HCT116 (cell line): ENCODE measurements around the gene PNISR. TPM values are rescaled to one million over a fixed set of nuclear protein-coding genes. Genes with fewer than 3 reads are reported as not detected.
A peak's percentile ranks its signal among the peaks of the same experiment; 100 is the strongest.

ENCODE experiments used
- ATAC-seq: fragments of 200-7000 bp; cut with Tn5 transposase; 2 replicates; pipeline ENCODE4 v1.9.1; 2020; ENCODE audit warnings: mild to moderate bottlenecking, moderate library complexity
- BruUV-seq: library from RNA; stranded (reverse); fragments of 400-500 nt; replicated peaks from 2 replicates; lab custom pipeline; 2021; lab: Mats Ljungman, UMichigan
- CTCF ChIA-PET: fragments of 300-600 bp; sonication (Branson Sonifier 250); formaldehyde crosslinking; loops from one replicate; lab custom pipeline; 2021; ENCODE audit warnings: antibody characterized with exemption; lab: Charles Lee
- POLR2A ChIA-PET: fragments of 300-600, 350-600 bp; sonication (Branson Sonifier 250); formaldehyde crosslinking; loops from one replicate; lab custom pipeline; 2021; ENCODE audit warnings: antibody characterized with exemption; lab: Charles Lee
- RAD21 ChIA-PET, 2 experiments: fragments of 300-600 bp; sonication (Branson Sonifier 250); formaldehyde crosslinking; loops; one replicate each; lab custom pipeline; 2023; ENCODE audit warnings: low total read pairs in 2 of 2; ENCODE audit not compliant: uncharacterized antibody in 2 of 2, unreplicated experiment in 2 of 2, low non-redundant PET in 1 of 2; lab: Charles Lee
- DNase-seq: peaks from one replicate; pipeline ENCODE4 v3.0.0-alpha.2; 2010; ENCODE audit warnings: low read depth, low spot score
- H2AFZ ChIP-seq: fragments of 200-600 bp; shearing (Covaris generic), sonication (generic); 2 replicates; pipeline ENCODE4 v1.6.1; 2017; ENCODE audit warnings: low read depth, mixed run types, mixed read lengths, antibody characterized with exemption, low read length; ENCODE audit not compliant: poor library complexity, severe bottlenecking
- H3K27ac ChIP-seq: 2 replicates; pipeline ENCODE4 v1.5.1; 2012; ENCODE audit warnings: low read depth, low read length
- H3K27me3 ChIP-seq: fragments of 200-600 bp; sonication (generic); 2 replicates; pipeline ENCODE4 v1.6.1; 2016; ENCODE audit warnings: mixed run types, low read length, mixed read lengths; ENCODE audit not compliant: insufficient read depth
- H3K36me3 ChIP-seq, 2 experiments: fragments of 200-500 bp in 1 of 2; fragments of 200-600 bp in 1 of 2; sonication (Bioruptor generic) in 1 of 2; sonication (generic) in 1 of 2; 2 replicates each; pipeline versions ENCODE4 v1.5.1 to v1.6.1; 2014 to 2016; ENCODE audit warnings: low read length in 2 of 2, inconsistent platforms in 1 of 2, mixed read lengths in 1 of 2, mixed run types in 1 of 2; ENCODE audit not compliant: insufficient read depth in 2 of 2, control insufficient read depth in 1 of 2
- H3K4me1 ChIP-seq, 2 experiments: fragments of 200-600 bp in 1 of 2; sonication (generic) in 1 of 2; 2 replicates each; pipeline versions ENCODE4 v1.5.1 to v1.6.1; 2012 to 2017; ENCODE audit warnings: low read length in 2 of 2, inconsistent platforms in 1 of 2, mild to moderate bottlenecking in 1 of 2, mixed read lengths in 1 of 2, mixed run types in 1 of 2, moderate library complexity in 1 of 2; ENCODE audit not compliant: insufficient read depth in 2 of 2, control insufficient read depth in 1 of 2
- H3K4me2 ChIP-seq: fragments of 200-600 bp; sonication (generic); 2 replicates; pipeline ENCODE4 v1.6.1; 2017; ENCODE audit warnings: mixed run types, low read length, mixed read lengths
- H3K4me3 ChIP-seq, 2 experiments: fragments of 200-600 bp in 1 of 2; sonication (generic) in 1 of 2; replicated peaks in 1 of 2; 2 replicates each; pipeline ENCODE4 v1.5.1; 2011 to 2016; ENCODE audit warnings: low read length in 2 of 2, control low read depth in 1 of 2, low read depth in 1 of 2, mild to moderate bottlenecking in 1 of 2, mixed read lengths in 1 of 2, mixed run types in 1 of 2
- H3K79me2 ChIP-seq: fragments of 200-600 bp; sonication (generic); 2 replicates; pipeline ENCODE4 v1.6.1; 2017; ENCODE audit warnings: mild to moderate bottlenecking, mixed run types, low read length, moderate library complexity, mixed read lengths; ENCODE audit not compliant: insufficient read depth
- H3K9ac ChIP-seq: fragments of 200-600 bp; sonication (generic); 2 replicates; pipeline ENCODE4 v1.6.1; 2016; ENCODE audit warnings: low read length, mixed read lengths
- H3K9me2 ChIP-seq: fragments of 200-600 bp; sonication (generic), shearing (Covaris generic); 2 replicates; pipeline ENCODE4 v1.6.1; 2017; ENCODE audit warnings: mixed run types, mild to moderate bottlenecking, moderate library complexity; ENCODE audit not compliant: insufficient read depth
- H3K9me3 ChIP-seq, 2 experiments: fragments of 200-500 bp in 1 of 2; fragments of 200-600 bp in 1 of 2; sonication (Bioruptor generic) in 1 of 2; sonication (generic) in 1 of 2; 2 replicates each; pipeline ENCODE4 v1.6.1; 2014 to 2017; ENCODE audit warnings: low read length in 2 of 2, mixed read lengths in 2 of 2, inconsistent platforms in 1 of 2, low read depth in 1 of 2, mild to moderate bottlenecking in 1 of 2, mixed run types in 1 of 2, moderate library complexity in 1 of 2; ENCODE audit not compliant: control insufficient read depth in 1 of 2, insufficient read depth in 1 of 2
- H4K20me1 ChIP-seq: fragments of 200-600 bp; sonication (generic), shearing (Covaris generic); 2 replicates; pipeline ENCODE4 v1.6.1; 2017; ENCODE audit warnings: mixed run types, mild to moderate bottlenecking, moderate library complexity; ENCODE audit not compliant: insufficient read depth
- CBX3 ChIP-seq: IDR thresholded peaks from 2 replicates; pipeline ENCODE4 v1.6.1; 2012; ENCODE audit warnings: low read depth
- EZH2phosphoT487 ChIP-seq: fragments of 200-600 bp; IDR thresholded peaks from 2 replicates; pipeline ENCODE4 v1.6.1; 2018; ENCODE audit warnings: antibody characterized with exemption, borderline replicate concordance
- POLR2A ChIP-seq: IDR thresholded peaks from 2 replicates; pipeline ENCODE4 v1.7.0; 2011; ENCODE audit warnings: borderline replicate concordance; ENCODE audit not compliant: insufficient read depth, insufficient read length; ENCODE audit errors: extremely low read depth
- RAD21 ChIP-seq: IDR thresholded peaks from 2 replicates; pipeline ENCODE4 v1.6.1; 2012; ENCODE audit warnings: low read depth, mild to moderate bottlenecking
- REST ChIP-seq: IDR thresholded peaks from 2 replicates; pipeline ENCODE4 v1.6.1; 2012; ENCODE audit warnings: low read depth
- SIN3A ChIP-seq: IDR thresholded peaks from 2 replicates; pipeline ENCODE4 v1.6.1; 2012; ENCODE audit warnings: low read depth
- SP1 ChIP-seq: IDR thresholded peaks from 2 replicates; pipeline ENCODE4 v1.6.1; 2012; ENCODE audit warnings: low read depth
- ZBTB33 ChIP-seq: IDR thresholded peaks from 2 replicates; pipeline ENCODE4 v1.6.1; 2011; ENCODE audit warnings: mild to moderate bottlenecking, low read length, moderate library complexity; ENCODE audit not compliant: insufficient replicate concordance; ENCODE audit errors: extremely low read depth
- ZFX ChIP-seq: fragments of 450-650 bp; IDR thresholded peaks from 2 replicates; pipeline ENCODE4 v1.6.1; 2017
- intact Hi-C: fragments of 100-400 bp; cut with micrococcal nuclease; formaldehyde crosslinking; loops from 2 replicates; pipeline ENCODE4 v1.10.0; 2022
- total RNA-seq: library from RNA; stranded (reverse); gene quantifications from one replicate; pipeline ENCODE4 v1.2.1, GENCODE V29; 2021; ENCODE audit not compliant: unreplicated experiment
- TF ChIP-seq, protein P1 (sequence below): IDR thresholded peaks from 2 replicates; pipeline ENCODE4 v1.6.1; 2012

Gene PNISR
- total RNA-seq, 1 experiment from 2014 or later: 97.1 TPM

DNA sequence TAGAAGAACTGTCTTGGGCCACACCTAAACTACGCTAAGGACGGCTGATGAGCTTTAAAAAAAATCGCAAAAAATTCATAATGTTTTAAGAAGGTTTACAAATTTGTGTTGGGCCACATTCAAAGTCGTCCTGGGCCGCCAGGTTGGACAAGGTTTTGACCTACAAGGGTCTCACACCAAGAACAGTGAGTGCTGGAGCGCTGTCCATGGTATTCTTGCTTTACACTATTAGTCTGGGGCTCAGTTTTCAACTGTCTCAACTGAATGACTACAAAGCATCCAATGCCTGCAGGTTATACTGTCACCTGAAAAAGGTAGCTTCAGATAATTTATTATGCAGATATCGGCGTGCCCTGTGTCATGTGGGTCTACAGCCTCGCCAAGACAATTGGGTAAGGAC, 72.0 kb downstream of the PNISR start:
- Histone ChIP-seq H3K9me3 (no peaks in the 10 kb centered on the region), H3K79me2 (no peaks in the 10 kb centered on the region), H3K4me2 (no peak overlapping the region), H3K27ac (no peak overlapping the region), H3K27me3 (no peaks in the 10 kb centered on the region), H2AFZ (no peak overlapping the region), H3K9ac (no peak overlapping the region), H3K4me1 (peaks cover 8 to 19% of the 10 kb centered on the region in 2 experiments; a peak in 3 of 4 replicates), H3K9me2 (no peaks in the 10 kb centered on the region)
- no TSS peak for BruUV-seq
- ATAC-seq: no peak
- ChIA-PET CTCF (no interaction called here), RAD21 (no interaction called here)
- TF ChIP-seq REST (peak; percentile 64), SIN3A (no peak)
- TF ChIP-seq, all 23 proteins: peak for 1
- DNase-seq: no peak
- Histone ChIP-seq H3K4me3 (no peak overlapping the region), H4K20me1 (no peaks in the 10 kb centered on the region), H3K36me3 (no peaks in the 10 kb centered on the region)
- intact Hi-C loops: no loop called here
- POLR2A ChIA-PET: interaction anchor here (0.7 kb wide), 1 partner anchor 41 kb away, joined by 3 read pairs; the partner anchor contains the start of gene COQ3

GRCh38 chr6:99350573-99350972, 74.5 kb downstream of the PNISR start:
- POLR2A ChIA-PET: interaction anchor here (1.4 kb wide), 1 partner anchor 43 kb away, joined by 4 read pairs; the partner anchor contains the start of gene COQ3
- TF ChIP-seq SP1: no peak
- TF ChIP-seq REST: no peak
- TF ChIP-seq ZFX: no peak
- TF ChIP-seq POLR2A: no peak
- no peak for TF ChIP-seq CBX3
- no peak for TF ChIP-seq ZBTB33
- TF ChIP-seq RAD21: no peak
- no peak for TF ChIP-seq EZH2phosphoT487
- TF ChIP-seq, protein P1, sequence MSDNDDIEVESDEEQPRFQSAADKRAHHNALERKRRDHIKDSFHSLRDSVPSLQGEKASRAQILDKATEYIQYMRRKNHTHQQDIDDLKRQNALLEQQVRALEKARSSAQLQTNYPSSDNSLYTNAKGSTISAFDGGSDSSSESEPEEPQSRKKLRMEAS: no peak

More at GRCh38 chr6:99350573-99350972, 74.5 kb downstream of the PNISR start:
- no peak; the same call in 1 of the 2 replicates for ATAC-seq
- Histone ChIP-seq H3K4me1 (peaks cover 8 to 19% of the 10 kb centered on the region in 2 experiments; a peak in 3 of 4 replicates), H3K9me2 (no peaks in the 10 kb centered on the region), H3K4me3 (peak overlapping the region; percentile 51 to 67), H3K36me3 (no peaks in the 10 kb centered on the region), H3K27ac (no peak overlapping the region), H2AFZ (peak overlapping the region; percentile 100), H3K4me2 (peak overlapping the region; percentile 89), H4K20me1 (no peaks in the 10 kb centered on the region), H3K9ac (peak overlapping the region; percentile 59; the same call in 1 of the 2 replicates), H3K79me2 (no peaks in the 10 kb centered on the region), H3K27me3 (no peaks in the 10 kb centered on the region), H3K9me3 (no peaks in the 10 kb centered on the region)
- DNase-seq: no peak
- ChIA-PET CTCF (interaction anchor here (0.6 to 1.7 kb wide), 2 partner anchors 16 to 43 kb away, joined by 3 to 10 read pairs; partner anchors contain the start of gene COQ3), RAD21 (no interaction called here)
- intact Hi-C loops: no loop called here
- BruUV-seq: no TSS peak
